NB4 (cell line): ENCODE results near the gene MYB.

Experiments
- MYC ChIP-seq: IDR thresholded peaks from 2 replicates; pipeline ENCODE4 v1.6.1; 2011; ENCODE audit warnings: low read depth, low read length
- TF ChIP-seq, protein P1 (sequence below): IDR thresholded peaks from one replicate; pipeline ENCODE4 v1.5.1; 2012; ENCODE audit warnings: low read depth, low read length

DNA sequence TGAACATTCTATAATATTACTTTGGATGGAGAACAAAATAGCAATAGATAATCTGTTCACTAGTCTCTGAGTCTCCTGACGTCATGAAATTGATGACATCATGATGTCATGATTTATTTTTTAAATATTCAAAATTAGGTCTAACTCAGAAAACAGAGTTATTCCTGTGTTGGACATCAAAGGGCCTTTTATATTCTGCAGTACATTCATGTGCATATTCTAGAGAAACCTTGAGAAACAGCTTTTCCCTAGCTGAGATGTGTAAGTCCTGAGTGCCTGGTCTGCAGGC, 53.3 kb downstream of the MYB start:
- TF ChIP-seq, protein P1, sequence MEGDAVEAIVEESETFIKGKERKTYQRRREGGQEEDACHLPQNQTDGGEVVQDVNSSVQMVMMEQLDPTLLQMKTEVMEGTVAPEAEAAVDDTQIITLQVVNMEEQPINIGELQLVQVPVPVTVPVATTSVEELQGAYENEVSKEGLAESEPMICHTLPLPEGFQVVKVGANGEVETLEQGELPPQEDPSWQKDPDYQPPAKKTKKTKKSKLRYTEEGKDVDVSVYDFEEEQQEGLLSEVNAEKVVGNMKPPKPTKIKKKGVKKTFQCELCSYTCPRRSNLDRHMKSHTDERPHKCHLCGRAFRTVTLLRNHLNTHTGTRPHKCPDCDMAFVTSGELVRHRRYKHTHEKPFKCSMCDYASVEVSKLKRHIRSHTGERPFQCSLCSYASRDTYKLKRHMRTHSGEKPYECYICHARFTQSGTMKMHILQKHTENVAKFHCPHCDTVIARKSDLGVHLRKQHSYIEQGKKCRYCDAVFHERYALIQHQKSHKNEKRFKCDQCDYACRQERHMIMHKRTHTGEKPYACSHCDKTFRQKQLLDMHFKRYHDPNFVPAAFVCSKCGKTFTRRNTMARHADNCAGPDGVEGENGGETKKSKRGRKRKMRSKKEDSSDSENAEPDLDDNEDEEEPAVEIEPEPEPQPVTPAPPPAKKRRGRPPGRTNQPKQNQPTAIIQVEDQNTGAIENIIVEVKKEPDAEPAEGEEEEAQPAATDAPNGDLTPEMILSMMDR, result no peak
- TF ChIP-seq MYC, result no peak
